HG03442 (cell line): ENCODE data around the gene GPR17.

Source experiments
- ATAC-seq: cut with Tn5 transposase; IDR thresholded peaks from one replicate; pipeline ENCODE4 v1.9.1; 2021; ENCODE audit warnings: mild to moderate bottlenecking, moderate library complexity; ENCODE audit not compliant: unreplicated experiment

Gene GPR17

GRCh38 chr2:127645395-127646291 lies at the start of gene GPR17:
TSS of gene GPR17 (plus strand) at chr2:127646153. CDS start at chr2:127650736, 4,583 bp downstream.
- ATAC-seq = no peak

- no peak for ATAC-seq
These were observed 49.5 kb upstream of the GPR17 start for GRCh38 chr2:127596311-127597045.

DNA sequence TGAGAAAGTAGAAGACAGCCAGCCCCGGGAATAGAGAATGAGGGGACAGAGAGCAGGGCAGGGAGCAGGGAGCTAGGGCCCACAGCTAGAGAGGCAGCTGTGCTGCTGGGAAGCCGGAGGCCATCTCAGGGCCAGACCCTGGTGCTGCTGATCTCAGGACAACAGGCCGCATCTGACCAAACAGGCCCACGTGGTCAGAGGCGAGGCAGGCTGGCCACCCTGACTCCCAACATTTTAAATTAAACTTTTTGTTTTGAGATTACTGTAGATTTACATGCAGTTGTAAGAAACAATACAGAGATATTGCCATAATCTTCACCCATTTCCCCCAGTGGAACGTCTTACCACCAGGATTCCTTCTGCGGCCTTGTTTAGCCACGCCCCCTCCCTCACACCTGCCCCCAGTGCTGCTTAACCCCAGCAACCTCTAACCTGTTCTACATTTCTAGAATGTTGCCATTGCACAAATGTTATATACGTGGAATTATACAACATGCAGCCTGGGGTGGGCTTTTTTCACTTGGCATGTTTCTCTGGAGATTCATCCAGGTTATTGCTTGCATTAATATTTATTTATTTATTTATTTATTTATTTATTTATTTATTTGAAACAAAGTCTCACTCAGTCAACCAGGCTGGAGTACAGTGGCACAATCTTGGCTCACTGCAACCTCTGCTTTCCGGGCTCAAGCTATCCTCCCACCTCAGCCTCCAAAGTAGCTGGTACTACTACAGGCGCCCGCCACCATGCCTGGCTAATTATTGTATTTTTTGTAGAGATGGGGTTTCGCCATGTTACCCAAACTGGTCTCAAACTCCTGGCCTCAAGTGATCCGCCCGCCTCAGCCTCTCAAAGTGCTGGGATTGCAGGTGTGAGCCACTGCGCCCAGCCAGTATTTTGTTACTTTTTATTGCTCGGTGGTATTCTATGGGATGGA lies 48.6 kb upstream of the GPR17 start:
- ATAC-seq = no peak

DNA sequence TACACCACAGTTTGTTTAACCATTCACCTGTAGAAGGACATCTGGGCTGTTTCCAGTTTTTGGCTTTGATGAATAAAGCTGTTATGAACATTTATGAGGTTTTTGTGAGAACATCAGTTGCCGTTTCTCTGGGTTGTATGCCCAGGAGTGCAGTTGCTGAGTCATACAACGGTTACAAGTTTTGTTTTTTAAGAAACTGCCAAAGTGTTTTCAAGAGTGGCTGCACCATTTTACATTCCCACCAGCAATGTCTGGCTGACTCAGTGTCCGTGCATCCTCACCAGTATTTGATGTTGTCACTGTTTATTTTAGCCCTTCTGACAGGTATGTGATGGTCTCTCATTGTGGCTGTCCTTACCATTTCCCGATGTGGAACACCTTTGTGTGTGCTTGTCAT lies 48.0 kb upstream of the GPR17 start:
- no peak for ATAC-seq

GRCh38 chr2:127598711-127599110 lies 47.2 kb upstream of the GPR17 start:
- ATAC-seq = no peak

DNA sequence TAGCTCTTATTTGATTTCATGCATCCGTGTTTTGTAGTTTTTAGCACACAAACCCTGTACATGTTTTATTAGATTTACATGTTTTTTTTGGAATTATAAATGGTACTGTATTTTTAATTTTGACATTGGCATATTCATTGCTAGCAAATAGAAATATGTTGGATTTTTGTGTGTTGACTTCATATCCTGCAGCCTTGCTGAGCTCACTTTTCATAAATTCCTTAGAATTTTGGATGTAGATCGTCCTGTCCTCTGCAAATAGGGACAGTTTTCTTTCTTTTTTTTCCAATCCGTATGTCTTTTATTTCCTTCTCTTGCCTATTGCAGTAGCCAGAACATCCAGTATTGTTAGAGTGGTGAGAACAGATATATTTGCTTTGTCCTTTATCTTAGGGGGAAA lies 46.7 kb upstream of the GPR17 start:
- ATAC-seq = no peak

DNA sequence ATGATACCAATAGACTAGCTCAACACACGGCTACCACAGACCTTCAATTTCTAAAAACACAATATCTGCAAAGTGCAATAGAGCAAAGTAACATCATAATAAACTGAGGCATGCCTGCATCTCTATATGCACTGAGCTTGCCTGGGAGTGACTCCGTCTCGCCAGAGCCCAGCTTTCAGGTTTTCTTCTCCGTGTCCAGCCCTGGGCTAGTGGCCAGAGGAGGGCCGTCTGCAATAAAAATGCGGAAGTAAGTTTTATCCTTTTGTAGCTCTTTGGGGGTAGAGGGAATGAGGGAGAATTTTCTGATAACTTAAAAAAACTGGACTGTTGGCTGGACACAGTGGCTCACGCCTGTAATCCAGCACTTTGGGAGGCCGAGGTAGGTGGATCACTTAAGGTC lies 41.0 kb upstream of the GPR17 start:
- ATAC-seq = no peak

DNA sequence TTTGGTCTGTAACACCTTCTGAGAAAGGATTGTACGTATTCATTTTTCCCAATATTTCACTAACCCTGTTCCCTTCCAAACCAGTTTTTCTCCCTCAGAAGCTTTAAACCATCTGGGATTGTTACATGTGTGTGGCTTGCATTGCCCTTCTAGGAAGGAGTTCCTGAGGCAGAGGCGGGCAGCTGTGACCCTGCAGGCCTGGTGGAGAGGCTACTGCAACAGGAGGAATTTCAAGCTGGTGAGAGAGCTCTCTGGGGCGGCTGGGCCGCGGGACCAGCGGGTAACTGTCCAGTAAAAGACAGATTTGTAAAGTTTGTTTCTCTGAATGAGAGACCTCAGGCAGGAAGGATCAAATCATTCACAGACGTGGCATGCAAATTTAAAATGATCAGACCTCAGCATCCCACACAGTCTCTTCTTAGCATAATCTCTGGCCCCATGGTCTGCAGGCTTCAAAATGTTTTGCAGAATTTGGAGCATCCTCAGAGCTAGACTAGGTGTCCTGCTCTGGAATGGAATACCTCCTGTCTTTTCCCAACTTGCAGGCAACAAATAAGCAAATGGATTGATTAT lies 40.2 kb upstream of the GPR17 start:
- ATAC-seq = no peak

DNA sequence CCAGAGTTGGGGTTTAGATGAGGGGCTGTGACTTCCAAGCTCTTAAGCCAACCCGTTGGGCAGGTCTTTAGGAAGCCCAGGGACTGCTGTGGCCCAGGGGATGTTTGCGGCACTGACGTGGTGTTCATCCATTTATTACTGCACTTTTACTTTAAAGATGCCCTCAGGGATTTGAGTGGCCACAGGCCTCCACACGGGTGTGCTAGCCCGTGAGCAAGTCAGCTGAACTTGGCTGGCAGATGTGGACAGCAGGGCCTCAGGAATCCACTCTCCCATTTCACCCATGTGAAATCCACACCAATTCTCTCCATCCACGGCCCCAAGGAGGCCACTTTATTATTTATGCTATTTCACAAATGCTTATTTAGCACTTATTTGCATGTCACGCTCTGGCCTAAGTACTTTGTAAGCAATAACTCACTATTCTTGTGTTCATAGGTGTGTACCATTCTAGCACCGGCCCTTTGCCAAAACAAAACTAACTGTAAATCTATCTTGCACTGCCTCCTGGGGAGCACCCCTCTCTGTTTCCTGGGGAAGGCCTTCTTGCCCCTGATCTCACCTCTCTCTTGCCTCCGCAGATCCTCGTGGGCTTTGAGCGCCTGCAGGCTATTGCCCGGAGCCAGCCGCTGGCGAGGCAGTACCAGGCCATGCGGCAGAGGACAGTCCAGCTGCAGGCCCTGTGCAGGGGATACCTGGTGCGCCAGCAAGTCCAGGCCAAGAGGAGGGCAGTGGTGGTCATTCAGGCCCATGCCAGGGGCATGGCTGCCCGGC lies 39.1 kb upstream of the GPR17 start:
- no peak for ATAC-seq

DNA sequence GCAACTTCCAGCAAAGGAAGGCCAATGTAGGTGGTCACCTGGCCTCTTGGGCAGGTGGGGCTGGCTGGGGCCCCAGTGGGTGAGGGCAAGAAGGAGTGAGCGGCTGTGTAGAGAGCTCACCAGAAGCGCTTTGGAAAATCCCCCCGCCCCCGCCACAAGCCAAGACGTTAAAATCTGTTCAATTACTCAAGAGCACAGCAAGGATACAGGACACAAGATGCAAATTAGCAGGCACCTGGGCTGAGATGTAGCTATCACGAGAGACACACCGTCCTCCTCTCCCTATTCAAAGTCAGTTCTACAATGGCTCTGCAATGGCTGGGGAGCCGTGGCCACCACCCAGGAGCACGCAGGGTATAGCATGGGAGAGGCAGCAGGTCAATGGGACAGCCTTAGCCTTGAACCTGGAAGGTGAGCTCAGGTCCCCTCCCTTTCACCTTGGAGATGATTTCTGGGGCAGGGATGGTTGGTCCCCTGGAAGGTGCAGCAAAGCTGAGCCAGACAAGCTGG lies 38.5 kb upstream of the GPR17 start:
- no peak for ATAC-seq

DNA sequence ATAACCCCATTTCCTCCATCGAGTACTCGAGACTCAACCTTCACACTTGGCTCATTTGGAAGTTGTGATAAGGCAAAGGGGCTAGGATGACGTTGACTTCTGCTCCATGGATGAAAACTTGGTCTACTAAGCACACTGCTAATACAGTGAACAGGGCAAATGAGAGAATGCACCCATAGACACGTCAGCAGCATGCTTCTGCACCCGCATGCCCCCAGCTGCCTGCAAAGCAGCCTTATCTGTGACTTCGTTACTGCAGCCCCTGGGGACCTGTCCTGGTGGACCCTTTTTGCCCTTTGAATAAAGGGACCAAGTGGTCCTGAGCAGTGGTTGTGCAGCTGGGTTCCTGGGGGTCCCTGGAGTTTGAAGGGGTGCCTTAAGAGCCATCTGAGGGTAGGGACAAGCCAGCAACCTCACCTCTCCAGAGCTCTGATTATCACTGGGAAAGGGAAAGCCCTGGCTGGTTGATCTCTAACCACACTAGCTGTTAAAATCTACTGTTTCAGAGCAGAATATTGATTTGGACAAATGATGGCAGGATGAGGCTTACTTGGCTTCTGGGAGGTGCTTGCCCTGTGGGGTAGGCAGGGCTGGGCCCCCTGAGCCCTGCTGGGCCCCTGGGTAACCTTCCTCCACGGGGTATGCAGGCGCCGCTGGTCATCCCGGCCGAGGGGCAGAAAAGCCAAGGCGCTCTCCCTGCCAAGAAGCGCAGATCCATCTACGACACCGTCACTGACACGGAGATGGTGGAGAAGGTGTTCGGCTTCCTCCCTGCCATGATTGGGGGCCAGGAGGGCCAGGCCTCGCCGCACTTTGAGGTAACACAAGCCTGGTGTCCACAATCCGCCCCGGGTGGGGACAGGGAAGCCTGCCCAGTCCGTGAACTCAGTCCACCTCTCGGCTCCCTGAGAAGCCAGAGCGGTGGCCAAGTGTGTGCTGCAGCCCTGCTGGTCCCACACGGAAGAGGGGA lies 37.6 kb upstream of the GPR17 start:
- ATAC-seq = no peak

DNA sequence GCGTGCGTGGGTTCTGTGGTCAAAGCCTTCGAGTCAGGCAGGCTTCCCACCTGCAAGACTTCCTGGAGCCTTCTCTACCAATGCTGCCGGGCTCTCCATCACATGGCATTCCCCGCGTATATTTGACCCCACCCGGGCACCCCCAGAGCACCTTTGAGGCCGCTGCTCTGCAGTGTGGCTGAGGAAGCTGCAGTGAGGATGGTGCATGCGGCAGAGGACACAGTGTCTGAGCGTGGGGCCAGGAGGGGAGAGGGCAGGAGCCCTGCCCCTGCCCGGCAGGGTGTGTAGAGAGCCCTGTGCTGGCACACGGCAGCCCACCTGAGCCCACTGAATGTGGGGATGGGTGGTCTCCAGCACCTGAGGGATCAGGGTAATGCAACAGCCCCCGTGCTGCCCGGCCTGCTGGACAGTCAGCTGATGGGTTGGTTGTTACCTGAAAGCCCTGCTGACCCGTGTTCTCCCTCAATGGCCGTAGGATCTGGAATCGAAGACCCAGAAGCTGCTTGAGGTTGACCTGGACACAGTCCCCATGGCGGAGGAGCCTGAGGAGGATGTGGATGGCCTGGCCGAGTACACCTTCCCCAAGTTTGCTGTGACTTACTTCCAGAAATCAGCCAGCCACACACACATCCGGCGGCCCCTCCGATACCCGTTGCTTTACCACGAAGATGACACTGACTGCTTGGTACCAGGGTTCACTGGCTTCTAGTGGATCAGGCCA lies 36.8 kb upstream of the GPR17 start:
- ATAC-seq = no peak

DNA sequence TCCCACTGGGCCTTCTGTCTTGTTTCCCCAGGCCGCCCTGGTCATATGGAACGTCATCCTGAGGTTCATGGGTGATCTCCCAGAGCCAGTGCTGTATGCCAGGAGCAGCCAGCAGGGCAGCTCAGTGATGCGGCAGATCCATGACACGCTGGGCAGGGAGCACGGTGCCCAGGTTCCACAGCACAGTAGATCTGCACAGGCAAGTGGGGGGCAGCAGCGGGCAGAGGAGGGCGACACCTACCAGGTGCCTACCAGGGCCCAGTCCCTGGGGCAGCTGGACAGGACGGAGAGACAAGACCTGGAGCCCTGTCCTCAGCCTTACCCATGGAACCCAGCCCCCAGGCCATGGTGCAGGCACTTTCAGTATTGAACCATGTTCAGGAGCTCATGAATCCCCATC lies 36.1 kb upstream of the GPR17 start:
- no peak for ATAC-seq

DNA sequence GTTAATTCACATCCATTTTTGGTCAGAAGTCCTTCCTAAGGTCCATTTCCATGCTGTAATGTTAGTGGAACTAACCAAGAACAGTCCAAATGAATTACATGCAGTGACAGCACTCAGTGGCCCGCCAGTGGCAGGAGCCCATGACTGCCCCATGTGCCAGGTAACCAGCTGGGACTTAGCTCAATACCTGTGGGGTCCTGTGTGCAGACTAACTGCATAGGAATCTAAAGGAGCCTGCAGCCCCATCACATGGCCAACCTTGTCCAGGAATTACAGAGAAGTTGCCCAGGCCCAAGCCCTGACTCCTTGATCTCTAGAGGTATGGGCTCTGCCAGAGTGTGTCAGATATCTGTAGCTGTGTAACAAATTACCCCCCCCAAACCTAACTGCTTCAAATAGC lies 35.4 kb upstream of the GPR17 start:
- ATAC-seq = no peak

- ATAC-seq = no peak
These were observed 34.7 kb upstream of the GPR17 start for GRCh38 chr2:127611076-127611925.

DNA sequence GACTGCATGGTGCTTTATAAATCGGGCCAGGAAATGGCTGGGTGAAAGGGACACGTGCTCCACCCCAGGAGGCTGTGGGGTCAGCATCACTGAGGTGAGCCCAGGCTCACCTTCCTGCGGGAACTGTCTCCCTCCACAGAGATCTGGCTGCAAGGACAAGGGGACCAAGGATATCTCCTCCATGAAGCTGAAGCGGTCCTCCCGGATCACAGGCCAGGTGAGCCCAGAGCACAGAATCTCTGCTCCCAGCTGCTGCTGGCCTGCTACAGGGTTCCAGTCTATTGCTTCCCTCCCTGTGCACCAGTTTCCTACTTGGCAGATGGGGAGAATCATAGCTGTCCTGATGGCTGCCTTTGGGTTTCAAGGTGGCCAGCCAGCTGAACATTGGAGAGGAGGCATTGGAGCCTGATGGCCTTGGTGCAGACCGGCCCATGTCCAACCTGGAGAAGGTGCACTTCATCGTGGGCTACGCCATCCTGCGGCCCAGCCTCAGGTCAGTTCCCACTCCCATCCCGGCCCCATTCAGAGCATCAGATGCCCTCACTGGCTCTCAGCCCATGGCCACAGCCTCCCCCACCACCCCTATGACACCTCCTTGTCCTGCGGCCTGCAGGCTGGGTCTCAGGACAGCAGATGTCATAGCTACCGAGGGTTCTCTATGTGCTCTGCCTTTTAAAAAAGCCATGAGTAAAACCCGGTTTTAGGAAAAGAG lies 33.7 kb upstream of the GPR17 start:
- ATAC-seq = no peak
